AG09319 (cell line): ENCODE measurements around the gene KRTAP2-4.
A peak's percentile ranks its signal among the peaks of the same experiment; 100 is the strongest.
"Not testable (repeated sequence)": the region's sequence is repeated elsewhere in the genome, so short reads cannot be mapped to it uniquely, and the experiment has no call there.

Experiments
- DNase-seq: peaks from one replicate; pipeline ENCODE4 v3.0.0-alpha.2; 2010; ENCODE audit warnings: low read depth; ENCODE audit errors: extremely low read depth
- TF ChIP-seq, protein P1 (sequence below): IDR thresholded peaks from 2 replicates; pipeline ENCODE4 v1.5.1; 2011; ENCODE audit warnings: low read depth, mild to moderate bottlenecking, inconsistent platforms, low read length, moderate library complexity

The KRTAP2-4 gene

DNA sequence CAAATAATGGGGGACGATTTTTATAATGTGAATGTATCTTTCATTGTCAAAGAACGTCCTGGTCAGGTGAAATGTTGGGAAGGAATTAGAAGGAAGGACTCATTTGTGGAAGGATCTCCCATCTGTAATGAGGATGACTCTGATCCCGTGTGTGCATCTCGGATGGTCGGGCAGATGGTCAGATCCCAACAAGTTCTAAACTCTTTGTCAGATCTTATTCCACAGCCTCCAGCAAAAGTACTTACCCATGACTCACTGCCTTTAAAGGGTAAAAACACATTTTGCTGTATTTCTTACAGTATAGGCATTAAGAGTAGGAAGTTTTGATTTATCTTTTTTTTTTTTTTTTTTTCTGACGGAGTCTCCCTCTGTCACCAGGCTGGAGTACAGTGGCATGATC is 32.8 kb upstream of the KRTAP2-4 start:
- DNase-seq = peak; percentile 10
- TF ChIP-seq, protein P1, sequence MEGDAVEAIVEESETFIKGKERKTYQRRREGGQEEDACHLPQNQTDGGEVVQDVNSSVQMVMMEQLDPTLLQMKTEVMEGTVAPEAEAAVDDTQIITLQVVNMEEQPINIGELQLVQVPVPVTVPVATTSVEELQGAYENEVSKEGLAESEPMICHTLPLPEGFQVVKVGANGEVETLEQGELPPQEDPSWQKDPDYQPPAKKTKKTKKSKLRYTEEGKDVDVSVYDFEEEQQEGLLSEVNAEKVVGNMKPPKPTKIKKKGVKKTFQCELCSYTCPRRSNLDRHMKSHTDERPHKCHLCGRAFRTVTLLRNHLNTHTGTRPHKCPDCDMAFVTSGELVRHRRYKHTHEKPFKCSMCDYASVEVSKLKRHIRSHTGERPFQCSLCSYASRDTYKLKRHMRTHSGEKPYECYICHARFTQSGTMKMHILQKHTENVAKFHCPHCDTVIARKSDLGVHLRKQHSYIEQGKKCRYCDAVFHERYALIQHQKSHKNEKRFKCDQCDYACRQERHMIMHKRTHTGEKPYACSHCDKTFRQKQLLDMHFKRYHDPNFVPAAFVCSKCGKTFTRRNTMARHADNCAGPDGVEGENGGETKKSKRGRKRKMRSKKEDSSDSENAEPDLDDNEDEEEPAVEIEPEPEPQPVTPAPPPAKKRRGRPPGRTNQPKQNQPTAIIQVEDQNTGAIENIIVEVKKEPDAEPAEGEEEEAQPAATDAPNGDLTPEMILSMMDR = no peak

DNA sequence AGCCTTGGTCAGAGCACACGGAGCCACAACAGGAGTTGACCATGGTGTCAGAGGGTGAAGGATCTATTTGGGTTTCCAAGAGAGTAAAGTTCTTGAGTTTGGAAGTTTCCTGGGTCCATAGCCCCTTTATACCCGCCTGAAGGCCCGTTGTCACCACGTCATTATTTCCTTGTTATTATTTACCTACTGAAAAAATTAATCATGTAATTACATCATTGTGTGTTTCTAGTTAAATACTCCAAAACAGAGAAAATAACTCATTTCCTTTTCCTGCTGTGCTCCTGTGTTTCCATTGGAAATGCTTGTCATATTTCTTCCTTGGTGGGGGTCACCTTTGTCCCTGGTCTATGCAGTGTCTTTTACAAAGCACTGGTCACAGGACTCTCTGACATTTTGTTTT is 32.4 kb upstream of the KRTAP2-4 start, which contains the start of gene KRTAP4-8:
TSS of gene KRTAP4-8 (minus strand) at position 101 of the 400 bp plus-strand sequence. CDS start at position 43, 58 bp downstream.
- TF ChIP-seq, protein P1 = no peak
- DNase-seq = no peak

- TF ChIP-seq, protein P1 = no peak
- no peak for DNase-seq
These were observed 30.4 kb upstream of the KRTAP2-4 start for GRCh38 chr17:41096055-41096454.

GRCh38 chr17:41088760-41089352 is 23.2 kb upstream of the KRTAP2-4 start:
- DNase-seq = not testable (repeated sequence)

DNA sequence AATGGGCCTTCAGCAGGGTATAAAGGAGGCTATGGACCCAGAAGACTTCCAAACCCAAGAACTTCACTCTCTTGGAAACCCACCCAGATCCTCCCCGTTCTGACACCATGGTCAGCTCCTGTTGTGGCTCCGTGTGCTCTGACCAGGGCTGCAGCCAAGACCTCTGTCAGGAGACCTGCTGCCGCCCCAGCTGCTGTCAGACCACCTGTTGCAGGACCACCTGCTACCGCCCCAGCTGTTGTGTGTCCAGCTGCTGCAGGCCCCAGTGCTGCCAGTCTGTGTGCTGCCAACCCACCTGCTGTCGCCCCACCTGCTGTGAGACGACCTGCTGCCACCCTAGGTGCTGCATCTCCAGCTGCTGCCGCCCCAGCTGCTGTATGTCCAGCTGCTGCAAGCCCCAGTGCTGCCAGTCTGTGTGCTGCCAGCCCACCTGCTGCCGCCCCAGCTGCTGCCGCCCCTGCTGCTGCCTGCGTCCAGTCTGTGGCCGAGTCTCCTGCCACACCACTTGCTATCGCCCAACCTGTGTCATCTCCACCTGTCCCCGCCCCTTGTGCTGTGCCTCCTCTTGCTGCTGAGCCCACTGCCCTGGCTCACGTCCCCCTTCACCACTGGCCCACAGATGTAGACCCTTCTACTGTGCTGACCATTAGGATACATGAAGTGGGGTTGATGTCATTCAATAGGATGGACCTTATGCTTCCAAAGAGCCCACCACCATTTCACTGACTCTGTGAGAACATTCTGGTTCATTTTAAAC is 18.6 kb upstream of the KRTAP2-4 start, which contains the start of gene KRTAP4-7:
TSS of gene KRTAP4-7 (plus strand) at position 51 of the 757 bp plus-strand sequence. CDS start at position 108, 57 bp downstream.
- not testable (repeated sequence) for DNase-seq

- DNase-seq = not testable (repeated sequence)
These were observed 17.7 kb upstream of the KRTAP2-4 start for GRCh38 chr17:41083427-41083826.

DNA sequence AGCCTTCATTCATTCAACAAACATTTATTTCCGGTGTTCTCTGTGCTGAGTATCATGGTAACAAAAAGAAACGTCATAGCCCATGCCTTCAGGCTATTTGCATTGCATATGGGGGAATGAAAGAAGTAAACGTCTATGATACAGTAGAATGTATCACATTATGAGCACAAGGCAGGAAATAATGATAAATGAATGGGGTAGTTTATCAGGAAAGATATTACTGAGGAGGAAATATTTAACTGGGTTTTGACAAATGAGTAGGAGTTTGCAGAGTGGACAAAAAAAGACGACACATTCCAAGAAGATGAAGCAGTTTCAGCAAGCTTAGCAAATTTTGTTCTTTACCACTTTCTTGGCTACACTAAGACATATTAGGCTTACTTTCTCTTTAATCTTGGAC is 16.9 kb upstream of the KRTAP2-4 start:
- DNase-seq = no peak
- TF ChIP-seq, protein P1 = no peak

DNA sequence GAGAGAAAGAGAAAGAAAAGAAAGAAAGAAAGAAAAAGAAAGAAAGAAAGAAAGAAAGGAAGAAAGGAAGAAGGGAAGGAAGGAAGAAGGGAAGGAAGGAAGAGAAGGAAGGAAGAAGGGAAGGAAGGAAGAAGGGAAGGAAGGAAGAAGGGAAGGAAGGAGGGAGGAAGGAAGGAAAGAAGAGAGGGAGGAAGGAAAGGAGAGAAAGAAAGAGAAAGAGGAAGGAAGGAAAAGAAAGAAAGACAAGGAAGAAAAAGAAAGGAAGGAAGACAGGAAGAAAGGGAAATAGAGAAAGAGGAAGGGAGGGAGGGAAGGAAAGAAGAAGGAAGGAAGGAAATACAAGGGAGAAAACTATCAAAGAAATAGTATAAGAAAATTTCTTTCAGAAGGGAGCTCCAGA is 11.1 kb upstream of the KRTAP2-4 start:
- TF ChIP-seq, protein P1 = no peak
- DNase-seq = no peak

DNA sequence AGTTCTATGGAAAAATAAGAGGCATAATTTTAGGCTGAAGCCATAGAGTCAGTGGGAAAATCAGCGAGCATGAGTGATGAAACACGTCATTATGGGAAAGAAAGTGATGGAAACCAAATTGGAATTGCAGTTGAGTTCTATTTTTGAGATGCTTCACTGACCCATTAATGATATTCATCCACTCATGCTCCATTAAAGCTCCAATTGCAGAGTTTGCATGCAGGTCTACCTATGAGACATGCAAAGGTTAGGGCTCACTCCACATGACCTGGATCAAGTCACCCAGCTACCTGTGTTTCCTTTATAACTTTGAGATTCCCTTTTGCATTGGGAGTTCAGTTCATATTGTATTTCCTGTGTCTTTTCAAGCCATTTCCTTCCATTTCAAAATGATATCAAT is 8.0 kb upstream of the KRTAP2-4 start:
- no peak for DNase-seq
- TF ChIP-seq, protein P1 = no peak
